Left colon (tissue), 2 donors: ENCODE results near the gene NUBP1. TPM values are rescaled to one million over a fixed set of nuclear protein-coding genes. Genes with fewer than 3 reads are reported as not detected.
"Not testable (repeated sequence)": the region's sequence is repeated elsewhere in the genome, so short reads cannot be mapped to it uniquely, and the experiment has no call there.

Experiments
- ATAC-seq: fragments of 200-7000 bp; cut with Tn5 transposase; one replicate; pipeline ENCODE4 v1.9.1; 2020; ENCODE audit warnings: mild to moderate bottlenecking, moderate library complexity
- DNase-seq, 2 donors: peaks; one replicate each; pipeline ENCODE4 v3.0.0-alpha.2; 2020
- intact Hi-C, 2 donors: fragments of 100-400 bp; cut with DNase I in 1 of 2; cut with micrococcal nuclease in 1 of 2; formaldehyde crosslinking; loops; one replicate each; pipeline versions ENCODE4 v1.11.2 to v1.14.0; 2022; cut with DNase I, micrococcal nuclease
- total RNA-seq, 2 donors: library from RNA; stranded (reverse); fragmentation: NEBNext Ultra II Directional; extraction: Animal tissue kit (Norgen Biotek cat#: 25700); gene quantifications; one replicate each; pipeline ENCODE4 v1.2.1, GENCODE V29; 2021
- donor health status: DM: no; HTN: no; CAD: no.
- donor health status: DM: yes; HTN: yes; CAD: no.

The NUBP1 gene
- total RNA-seq, 2 donors from 2014 or later, result 24.2 to 29.3 TPM

DNA sequence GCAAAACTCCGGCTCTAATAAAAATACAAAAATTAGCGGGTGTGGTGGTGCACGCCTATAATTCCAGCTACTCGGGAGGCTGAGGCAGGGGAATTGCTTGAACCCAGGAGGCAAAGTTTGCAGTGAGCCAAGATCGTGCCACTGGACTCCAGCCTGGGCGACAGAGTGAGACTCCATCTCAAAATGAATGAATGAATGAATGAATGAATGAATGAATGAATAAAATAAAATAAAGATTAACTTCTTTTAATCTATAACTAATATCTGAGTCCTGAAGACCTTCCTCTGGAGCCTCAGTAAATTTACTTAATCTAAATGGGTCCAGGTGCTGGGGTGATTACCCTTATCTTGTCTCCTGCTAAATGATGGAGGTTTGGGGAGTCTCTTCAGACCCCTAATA lies 36.3 kb downstream of the NUBP1 start:
- intact Hi-C loops, DNase-seq, ATAC-seq: not testable (repeated sequence)

DNA sequence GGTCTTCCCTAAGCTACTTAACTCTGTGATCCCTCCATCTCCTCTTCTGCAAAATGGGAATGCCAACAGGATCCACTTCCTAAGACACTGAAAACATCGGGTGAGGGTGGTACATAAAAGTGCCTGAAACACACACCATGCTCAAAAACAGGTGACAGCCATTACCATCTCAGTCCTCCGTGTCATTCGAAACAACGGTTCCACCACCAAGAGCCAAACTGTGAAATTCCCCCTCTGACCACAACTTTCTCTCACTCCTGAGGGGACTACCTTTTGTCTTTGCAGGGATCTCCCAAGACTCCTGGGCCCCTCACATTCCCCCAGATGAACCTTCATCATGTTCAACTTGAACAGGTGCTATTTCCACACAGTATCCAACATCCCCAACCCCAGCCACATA lies 37.0 kb downstream of the NUBP1 start:
- DNase-seq (no peak), ATAC-seq (no peak)
- intact Hi-C loops, result no loop called here

DNA sequence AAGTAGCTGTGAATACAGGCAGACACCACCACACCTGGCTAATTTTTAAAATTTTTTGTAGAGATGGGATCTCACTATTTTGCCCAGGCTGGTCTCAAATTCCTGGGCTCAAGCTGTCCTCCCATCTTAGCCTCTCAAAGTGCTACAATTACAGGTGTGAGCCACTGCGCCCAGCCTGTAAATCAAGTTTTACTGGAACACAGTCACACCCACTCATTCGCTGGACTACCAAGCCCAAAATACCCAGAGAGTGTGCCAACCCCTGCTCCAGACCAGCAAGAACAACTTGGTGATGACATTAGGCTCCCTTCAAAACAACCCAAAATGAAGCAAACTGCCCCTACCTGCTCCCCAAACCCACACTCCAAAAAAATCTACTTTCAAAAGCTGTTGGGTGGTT lies 39.0 kb downstream of the NUBP1 start:
- ATAC-seq, result peak; percentile 32
- DNase-seq, result no peak
- intact Hi-C loops, result no loop called here

DNA sequence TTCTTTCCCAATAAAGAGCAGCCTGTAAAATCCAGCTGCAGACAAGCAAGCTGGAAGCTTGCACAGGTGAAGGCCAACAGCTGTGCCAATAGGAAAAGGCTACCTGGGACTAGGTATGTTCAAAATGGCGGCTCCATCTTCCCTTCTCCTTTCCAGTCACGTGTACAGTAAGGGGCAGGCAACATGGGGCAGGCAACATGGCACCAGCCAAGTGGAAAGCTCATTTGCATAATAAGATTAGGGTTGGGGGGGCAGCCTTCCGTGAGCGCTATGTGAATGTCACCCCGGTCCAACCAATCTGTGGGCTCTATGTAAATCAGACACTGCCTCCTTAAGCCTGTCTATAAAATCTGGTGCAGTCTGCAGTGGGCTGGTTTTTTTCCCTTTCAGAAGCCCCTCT lies 43.7 kb downstream of the NUBP1 start:
- intact Hi-C loops, result no loop called here
- ATAC-seq (no peak), DNase-seq (no peak)

DNA sequence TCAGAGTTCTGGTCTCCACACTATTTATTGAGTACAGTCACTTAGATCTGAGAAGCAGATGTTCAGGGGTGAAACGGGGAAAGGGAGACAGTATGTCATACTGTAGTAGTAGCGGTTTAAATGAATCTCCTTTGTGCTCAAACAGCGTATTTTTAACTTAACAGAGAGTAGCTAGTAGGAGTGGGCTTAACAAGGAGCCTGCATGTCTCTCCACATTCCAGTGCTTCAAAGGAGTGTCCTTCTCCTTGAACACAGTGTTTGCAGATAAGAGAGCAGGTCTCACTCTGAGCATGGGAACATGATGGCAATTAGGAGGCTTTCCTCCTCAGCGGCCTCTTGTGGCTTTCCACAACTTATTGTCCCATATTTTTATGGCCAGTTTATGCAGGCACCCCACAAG lies 45.0 kb downstream of the NUBP1 start:
- ATAC-seq, intact Hi-C loops: not testable (repeated sequence)

GRCh38 chr16:10791048-10791447 lies 47.4 kb downstream of the NUBP1 start:
- DNase-seq (no peak), ATAC-seq (no peak)
- intact Hi-C loops, result no loop called here

More for the DNA sequence above, 45.0 kb downstream of the NUBP1 start:
- not testable (repeated sequence) for DNase-seq

- no peak for ATAC-seq
- no peak for DNase-seq
- intact Hi-C loops, result loop anchor here in 1 of 2 donors (10.0 kb wide), 1 partner anchor 45 kb away; no protein-coding TSS in a partner anchor
These were observed 56.1 kb downstream of the NUBP1 start for GRCh38 chr16:10799736-10800135.

DNA sequence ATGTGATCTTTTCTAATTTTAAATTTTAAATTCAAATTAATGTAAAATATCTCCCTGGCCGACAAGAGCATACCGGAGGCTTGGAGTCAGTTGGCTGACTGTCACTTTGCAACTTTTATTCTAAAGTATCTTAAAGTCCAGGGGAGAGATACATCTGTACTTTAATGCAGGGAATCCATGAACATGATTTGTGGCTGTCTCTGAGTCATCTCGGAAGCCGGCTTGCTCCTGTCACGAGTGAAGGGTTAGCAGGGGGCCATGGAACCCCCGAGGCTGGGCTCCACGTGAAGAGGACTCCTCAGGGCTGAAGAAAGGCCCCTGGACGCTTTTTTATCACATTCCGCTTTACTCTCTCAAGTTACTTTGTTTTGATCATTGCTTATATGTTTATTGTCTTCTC lies 61.7 kb downstream of the NUBP1 start:
- DNase-seq (no peak), ATAC-seq (no peak)
- intact Hi-C loops, result loop anchor here in 1 of 2 donors (10.0 kb wide), 1 partner anchor 51 kb away; no protein-coding TSS in a partner anchor

DNA sequence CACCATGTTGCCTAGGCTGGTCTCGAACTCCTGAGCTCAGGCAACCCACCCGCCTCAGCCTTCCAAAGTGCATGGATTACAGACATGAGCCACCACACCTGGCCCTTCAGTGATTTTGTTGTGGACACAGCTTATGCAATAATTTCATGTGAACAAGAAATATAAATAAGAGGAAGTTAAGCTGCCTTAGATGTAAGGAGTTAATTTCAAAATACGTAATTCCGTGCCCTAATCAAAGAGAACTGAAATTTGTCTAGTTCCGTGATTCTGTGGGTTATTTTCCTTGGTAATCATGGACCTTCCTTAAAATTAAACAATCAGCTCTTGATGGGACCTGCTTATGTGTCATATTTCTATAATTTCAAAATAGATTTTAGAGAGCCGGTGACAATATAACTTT lies 63.1 kb downstream of the NUBP1 start:
- intact Hi-C loops, result loop anchor here in 1 of 2 donors (10.0 kb wide), 1 partner anchor 52 kb away; no protein-coding TSS in a partner anchor
- no peak for ATAC-seq
- DNase-seq, result no peak

DNA sequence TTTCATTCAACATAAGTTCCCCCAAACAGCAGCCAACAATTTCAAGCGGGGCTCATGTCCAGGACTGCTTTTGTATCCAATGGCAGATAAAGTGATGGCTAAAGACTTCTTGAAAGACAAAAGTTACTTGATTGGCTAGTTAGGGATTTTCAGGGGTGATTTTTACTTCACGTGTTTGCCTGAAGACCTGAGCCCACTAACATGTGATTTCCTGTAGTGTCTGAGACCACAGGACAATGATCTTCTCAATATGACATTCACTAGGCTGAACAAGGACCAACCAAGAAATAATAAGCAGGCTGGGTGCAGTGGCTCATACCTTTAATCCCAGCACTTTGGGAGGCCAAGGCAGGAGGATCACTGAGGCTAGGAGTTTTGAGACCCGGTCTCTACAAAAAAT lies 64.6 kb downstream of the NUBP1 start:
- ATAC-seq (no peak), DNase-seq (no peak)
- intact Hi-C loops, result loop anchor here in 1 of 2 donors (10.0 kb wide), 1 partner anchor 53 kb away; no protein-coding TSS in a partner anchor

GRCh38 chr16:10808850-10809249 lies 65.2 kb downstream of the NUBP1 start:
- no peak for DNase-seq
- intact Hi-C loops, result loop anchor here in 1 of 2 donors (10.0 kb wide), 1 partner anchor 54 kb away; no protein-coding TSS in a partner anchor
- ATAC-seq, result no peak

DNA sequence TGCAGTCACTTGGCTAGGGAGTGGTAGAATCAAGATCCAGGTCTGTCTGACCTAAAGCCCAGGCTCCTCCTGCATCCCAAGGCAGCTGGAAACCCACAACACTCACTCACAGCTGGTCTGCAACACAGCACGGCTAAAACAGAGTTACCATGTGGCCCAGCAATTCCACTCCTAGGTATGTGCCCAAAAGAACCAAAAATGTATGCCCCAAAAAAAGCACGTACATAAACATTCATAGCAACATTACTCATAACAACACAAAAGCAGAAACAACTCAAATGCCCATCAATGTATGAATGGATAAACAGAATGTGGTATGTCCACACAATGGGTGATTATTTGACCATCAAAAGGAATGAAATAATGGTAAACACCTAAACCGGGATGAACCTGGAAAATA lies 66.1 kb downstream of the NUBP1 start:
- ATAC-seq (no peak), DNase-seq (no peak)
- intact Hi-C loops, result loop anchor here in 1 of 2 donors (10.0 kb wide), 1 partner anchor 55 kb away; no protein-coding TSS in a partner anchor

DNA sequence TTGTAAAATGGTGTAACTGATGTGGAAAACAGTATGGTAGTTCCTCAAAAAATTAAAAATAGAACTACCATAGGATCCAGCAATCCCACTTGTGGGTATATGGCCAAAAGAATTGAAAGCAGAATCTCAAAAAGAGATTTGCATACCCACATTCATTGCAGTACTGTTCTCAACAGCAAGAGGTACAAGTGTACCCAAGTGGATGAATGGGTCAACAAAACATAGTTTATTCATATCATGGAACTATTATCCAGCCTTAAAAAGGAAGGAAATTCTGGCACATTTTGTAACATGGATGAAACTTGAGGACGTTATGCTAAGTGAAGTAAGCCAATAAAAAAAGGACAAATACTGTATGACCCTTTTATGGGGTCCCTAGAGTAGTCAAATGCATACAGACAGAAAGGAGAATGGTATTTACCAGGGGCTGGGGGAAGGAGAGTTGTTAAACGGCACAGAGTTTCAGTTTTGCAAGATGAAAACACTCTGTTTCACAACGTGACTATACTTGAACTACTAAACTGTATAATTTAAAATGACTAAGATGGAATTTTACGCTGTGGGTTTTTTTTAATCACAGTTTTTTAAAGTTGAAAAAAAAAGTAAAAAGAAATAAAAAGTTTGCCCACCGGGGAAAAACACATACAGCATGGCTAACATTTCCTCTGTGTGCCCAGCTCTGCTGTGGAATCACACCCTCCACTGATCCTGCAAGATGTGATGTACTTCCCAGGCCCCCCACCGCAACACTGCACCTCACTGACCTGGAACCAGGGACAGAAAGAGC lies 68.9 kb downstream of the NUBP1 start:
- intact Hi-C loops, result no loop called here
- DNase-seq, result no peak
- ATAC-seq, result no peak

DNA sequence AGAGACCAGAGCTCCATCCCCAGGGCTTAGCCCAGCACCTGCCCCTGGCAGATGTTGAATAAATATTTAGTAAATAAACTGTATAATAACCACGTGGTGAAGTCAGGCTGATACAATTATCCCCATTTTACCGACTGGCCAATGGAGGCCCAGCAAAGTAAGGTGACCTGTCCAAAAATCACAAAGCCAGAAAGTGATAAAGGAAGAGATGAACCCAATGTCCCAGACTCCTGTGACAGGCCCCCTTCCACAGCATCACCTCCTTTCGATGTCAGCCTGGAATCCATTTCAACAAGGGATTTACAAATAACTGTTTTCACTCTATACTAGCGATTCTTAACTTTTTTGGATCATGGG lies 69.4 kb downstream of the NUBP1 start:
- ATAC-seq, result no peak
- intact Hi-C loops, result no loop called here
- DNase-seq, result no peak

DNA sequence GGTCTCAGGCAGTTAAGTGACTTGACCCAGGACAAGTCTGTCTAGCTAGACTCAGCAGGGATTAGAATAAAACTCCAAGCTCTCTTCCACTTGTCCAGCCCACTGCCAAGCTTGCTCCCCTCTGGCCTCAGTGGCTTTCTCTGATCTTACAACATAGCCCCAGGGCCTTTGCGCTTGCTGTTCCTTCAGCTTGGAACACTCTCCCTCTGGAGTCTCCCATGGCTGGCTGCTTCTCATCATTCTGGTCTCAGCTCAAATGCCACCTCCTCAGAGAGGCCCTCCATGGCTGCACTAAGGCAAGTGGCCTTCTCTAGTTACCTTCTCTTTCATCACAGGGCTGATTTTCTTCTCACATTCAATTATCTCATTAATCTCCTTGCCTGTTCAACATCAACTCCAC lies 73.9 kb downstream of the NUBP1 start:
- ATAC-seq (no peak), DNase-seq (no peak)
- intact Hi-C loops, result no loop called here

GRCh38 chr16:10817963-10818941 lies 74.6 kb downstream of the NUBP1 start, which contains the start of gene TVP23A:
TSS of gene TVP23A (minus strand) at chr16:10818794. CDS start at chr16:10818493, 301 bp downstream.
- ATAC-seq, result no peak
- no peak for DNase-seq
- intact Hi-C loops, result no loop called here
